ENCODE data around the gene AAR2.

AAR2 gene

DNA sequence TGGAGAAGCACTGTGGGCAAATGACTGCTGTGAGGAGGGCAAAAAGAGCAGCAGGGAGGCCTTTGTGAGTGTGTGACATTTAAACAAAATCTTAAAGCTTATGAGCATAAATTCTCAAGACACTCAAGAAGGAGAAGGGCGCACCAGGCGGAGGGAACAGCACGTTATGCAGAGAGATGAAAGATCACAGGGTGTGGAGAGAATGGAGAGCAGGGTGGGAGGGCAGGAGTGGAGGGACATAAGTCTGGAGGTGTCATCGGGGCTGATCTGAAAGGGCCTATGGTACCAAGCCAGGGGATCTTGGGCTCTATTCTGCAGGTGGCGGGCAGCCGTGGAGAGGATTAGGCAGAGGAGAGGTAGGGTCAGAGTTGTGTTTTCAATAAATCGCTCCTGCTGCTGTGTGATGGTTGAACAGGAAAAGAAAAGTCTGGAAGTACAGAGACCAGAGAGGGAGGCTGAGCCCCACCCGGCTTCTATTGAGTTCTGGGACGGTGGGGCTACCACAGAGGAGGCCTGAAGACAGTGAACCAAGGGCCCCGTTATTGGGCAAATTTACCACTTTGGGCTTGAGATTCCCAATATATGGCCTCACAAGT lies 45.6 kb downstream of the AAR2 start:
- DNase-seq = no peak

DNA sequence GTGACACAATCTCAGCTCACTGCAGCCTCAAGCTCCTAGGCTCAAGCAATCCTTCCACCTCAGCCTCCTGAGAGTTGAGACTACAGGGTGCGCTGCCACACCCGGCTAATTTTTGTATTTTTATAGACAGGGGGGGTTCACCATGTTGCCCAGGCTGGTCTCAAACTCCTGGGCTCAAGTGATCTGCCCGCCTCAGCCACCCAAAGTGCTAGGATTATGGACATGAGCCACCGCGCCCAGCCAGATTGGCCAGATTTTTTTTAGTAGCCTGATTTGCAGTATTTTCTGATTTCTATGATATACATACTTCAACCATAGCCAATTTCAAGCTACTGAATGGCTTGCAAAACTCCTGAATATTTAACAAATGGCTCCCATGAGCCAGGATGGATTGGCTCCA lies 48.5 kb downstream of the AAR2 start:
- DNase-seq = no peak

- no peak for DNase-seq
Observed at GRCh38 chr20:36285746-36286447, 49.6 kb downstream of the AAR2 start.

GRCh38 chr20:36297656-36298055 lies 61.4 kb downstream of the AAR2 start:
- DNase-seq = no peak

- no peak for DNase-seq
Observed at GRCh38 chr20:36298061-36298460, 61.8 kb downstream of the AAR2 start.

DNA sequence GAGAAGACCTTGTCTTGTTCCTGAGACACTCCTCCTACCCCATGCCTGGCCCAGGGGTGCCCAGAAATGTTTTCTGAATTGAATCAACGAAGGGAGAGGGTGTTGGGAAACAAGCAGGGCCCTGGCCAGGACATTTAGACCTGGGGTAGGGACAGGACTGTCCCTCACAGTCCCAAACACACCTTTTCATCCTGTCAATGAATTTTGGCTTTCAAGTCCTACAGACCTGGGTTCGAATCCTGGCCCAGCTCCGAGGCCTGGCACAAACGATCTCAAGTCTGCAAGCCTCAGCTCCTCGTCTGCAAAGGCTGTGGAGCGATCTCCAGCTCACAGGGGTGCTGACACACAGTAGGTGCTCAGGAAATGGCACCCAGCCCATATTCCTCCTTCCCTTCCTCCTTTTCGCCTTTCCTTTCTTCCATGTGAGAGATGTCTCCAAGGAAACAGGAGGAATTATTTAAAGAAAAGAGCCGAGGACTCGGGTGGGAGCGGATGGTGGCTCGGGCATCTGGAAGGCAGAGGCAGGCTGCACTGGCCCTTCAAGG lies 62.6 kb downstream of the AAR2 start:
- DNase-seq = no peak

DNA sequence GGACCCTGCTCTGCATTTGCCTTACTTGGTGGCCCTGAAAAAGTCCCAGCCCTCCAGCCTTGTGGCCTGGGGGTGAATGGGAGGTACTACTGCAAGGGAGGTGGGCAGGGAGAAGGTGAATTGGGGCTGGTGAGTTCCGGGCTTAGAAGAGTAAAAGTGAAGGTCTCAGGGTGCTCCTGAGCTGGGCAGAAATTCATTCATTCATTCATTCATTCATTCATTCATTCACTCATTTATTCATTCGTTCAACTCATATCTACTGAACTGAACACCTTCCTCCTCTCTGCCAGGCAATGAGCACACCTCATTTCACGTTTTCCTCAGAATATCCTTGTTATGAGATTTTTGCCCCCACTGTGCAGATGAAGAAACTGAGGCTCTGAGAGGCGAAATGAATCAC lies 63.2 kb downstream of the AAR2 start:
- DNase-seq = no peak

- no peak for DNase-seq
Observed at GRCh38 chr20:36301359-36302119, 65.3 kb downstream of the AAR2 start.

DNA sequence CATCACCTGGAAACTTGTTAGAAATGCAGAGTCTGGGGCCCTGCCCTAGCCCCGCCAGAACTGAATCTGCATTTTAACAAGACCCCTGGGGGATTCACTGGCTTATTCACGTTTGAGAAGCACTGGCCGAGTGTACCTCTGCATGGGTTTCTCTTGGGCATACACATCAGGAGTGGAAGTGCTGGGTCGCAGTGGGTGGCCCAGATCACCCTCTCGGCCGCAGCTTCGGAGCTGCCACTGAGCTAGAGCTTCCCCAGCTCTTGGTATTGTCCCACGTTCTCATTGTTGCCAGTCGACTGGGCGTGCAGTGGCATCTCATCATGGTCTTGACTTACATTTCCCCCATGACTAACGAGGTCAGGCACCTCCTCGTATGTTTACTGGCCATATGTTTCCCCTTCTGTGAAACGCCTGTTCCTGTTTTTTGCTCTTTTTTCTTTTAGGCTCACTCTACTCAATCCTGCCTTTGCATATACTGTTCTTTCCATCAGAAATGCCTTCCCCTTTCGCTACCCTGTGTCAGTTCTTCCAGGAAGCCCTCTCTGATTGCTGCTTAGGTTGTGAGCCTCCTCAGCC lies 66.8 kb downstream of the AAR2 start:
- no peak for DNase-seq

DNA sequence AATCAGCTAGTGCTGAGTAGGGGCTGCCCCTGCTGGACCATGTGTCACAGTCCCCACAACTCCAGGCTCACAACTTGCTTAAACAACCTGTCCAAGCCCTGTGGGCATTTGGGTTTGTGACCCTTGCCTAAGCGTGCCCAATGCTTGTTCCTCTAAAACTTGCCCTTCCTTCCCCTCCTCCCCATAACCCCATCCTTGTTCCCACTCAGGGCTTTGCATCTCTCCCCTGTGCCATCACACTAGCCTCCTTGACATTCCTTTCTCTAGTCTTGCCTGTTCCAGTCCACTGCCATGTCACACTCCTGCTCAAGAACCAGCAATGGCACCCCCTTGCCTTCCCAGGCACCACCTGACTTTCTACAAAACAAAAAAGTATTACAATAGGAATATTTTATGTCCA lies 67.6 kb downstream of the AAR2 start:
- DNase-seq = no peak

- DNase-seq = no peak
Observed at GRCh38 chr20:36304786-36305495, 68.7 kb downstream of the AAR2 start.

DNA sequence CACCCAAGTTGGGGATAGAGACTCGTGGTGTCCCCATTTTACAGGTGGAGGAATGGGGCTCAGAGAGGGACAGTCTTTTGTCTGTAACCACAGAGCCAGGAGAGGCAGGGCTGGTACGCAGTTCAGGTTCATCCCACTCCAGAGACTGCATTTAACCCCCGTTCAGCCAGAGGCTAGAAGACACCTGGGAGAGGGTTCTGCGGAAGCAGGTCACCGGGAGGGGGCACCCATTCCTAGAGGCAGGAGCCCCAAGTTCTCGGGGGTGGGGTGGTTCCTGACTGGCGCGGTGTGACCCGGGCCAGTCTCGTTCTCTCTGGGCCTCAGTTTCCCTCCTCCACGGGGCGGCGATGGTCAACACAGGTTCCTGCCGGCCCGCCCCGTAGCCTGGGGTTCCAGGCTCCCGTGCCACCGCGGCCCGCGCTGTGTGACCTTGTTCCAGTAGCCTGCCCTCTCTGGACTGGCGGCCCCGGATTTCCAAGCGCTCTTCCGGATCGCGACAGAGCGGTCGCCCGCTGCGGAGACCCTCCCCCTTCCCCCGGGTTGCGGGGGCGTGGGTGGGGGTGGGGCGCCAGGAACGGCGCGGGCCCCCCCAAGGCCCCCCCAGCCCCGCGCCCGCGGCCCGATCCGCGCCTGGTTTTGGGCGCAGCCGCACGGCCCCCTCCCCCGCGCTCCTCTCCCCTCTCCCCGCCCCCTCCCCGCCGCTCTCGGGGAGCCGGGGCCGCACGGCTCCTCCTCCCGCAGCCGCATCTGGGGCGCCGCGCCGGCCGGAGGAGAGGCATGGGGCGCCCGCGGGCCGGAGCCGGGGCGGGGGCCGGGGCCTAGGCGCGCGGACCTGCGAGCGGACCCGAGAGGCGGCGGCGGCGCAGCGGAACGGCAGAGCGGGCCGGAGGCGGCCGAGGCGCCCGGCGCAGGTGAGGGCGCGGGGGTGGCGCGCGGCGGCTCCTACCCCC lies 69.6 kb downstream of the AAR2 start, which contains the start of gene DLGAP4:
Gene DLGAP4 (plus strand): TSS at position 738 of the 950 bp plus-strand sequence. CDS start 125,379 bp downstream, outside the sequence.
- no peak for DNase-seq

All from hematopoietic multipotent progenitor cell treated with erythropoietin and hydrocortisone succinate and interleukin-3 and kit ligand, for 8 days (in vitro differentiated cells).